ENCODE data around the gene ATP8A1.

GRCh38 chr4:42555828-42556227 lies 101.1 kb downstream of the ATP8A1 start:
- no peak for TF ChIP-seq CTCF (conservative IDR thresholded peaks at IDR 0.05; ENCODE audit: low read length)
- no peak for TF ChIP-seq EZH2phosphoT487 (IDR thresholded peaks at IDR 0.05; ENCODE audit: borderline replicate concordance, low read depth, low read length)
